Bladder microvascular endothelial cell (primary cell): ENCODE measurements around the gene IFNA1. TPM values are rescaled to one million over a fixed set of nuclear protein-coding genes. Genes with fewer than 3 reads are reported as not detected.

Experiments
- total RNA-seq: library from RNA; depleted of rRNA; stranded (reverse); fragments of >200 nt; gene quantifications from 2 replicates; pipeline ENCODE4 v1.2.3, GENCODE V29; 2014

The IFNA1 gene
- total RNA-seq = not detected in 2 replicates

GRCh38 chr9:21440139-21440538 lies at the start of gene IFNA1:
Gene IFNA1 (plus strand): TSS chr9:21440439. CDS start chr9:21440508, 69 bp downstream.

GRCh38 chr9:21408817-21409216 lies 31.4 kb upstream of the IFNA1 start, which contains the start of gene IFNA8:
Gene IFNA8 (plus strand): TSS chr9:21409117. CDS start chr9:21409177, 60 bp downstream.

GRCh38 chr9:21482213-21482612 lies 42.0 kb downstream of the IFNA1 start, which contains the start of gene IFNE:
Gene IFNE (minus strand): TSS chr9:21482313. CDS start chr9:21481694, 619 bp downstream.

Other genes starting within 250 kb of the IFNA1 start
- gene IFNA7, start 238.2 kb upstream of the IFNA1 start, total RNA-seq = not detected in 2 replicates
- not detected in 2 replicates for gene IFNA10, start 233.3 kb upstream of the IFNA1 start, total RNA-seq
- not detected in 2 replicates for gene IFNA16, start 223.1 kb upstream of the IFNA1 start, total RNA-seq
- not detected in 2 replicates for gene IFNA17, start 212.2 kb upstream of the IFNA1 start, total RNA-seq
- gene IFNA14, start 200.4 kb upstream of the IFNA1 start, total RNA-seq = not detected in 2 replicates
- under 0.01 TPM in 1 of 2 replicates, not detected in the other for gene IFNA5, start 135.1 kb upstream of the IFNA1 start, total RNA-seq
- 22.5 and 41.5 TPM in 2 replicates for gene KLHL9, start 105.0 kb upstream of the IFNA1 start, total RNA-seq
- gene IFNA6, start 89.6 kb upstream of the IFNA1 start, total RNA-seq = not detected in 2 replicates
- not detected in 2 replicates for gene IFNA13, start 72.4 kb upstream of the IFNA1 start, total RNA-seq
- gene IFNA2, start 55.0 kb upstream of the IFNA1 start, total RNA-seq = not detected in 2 replicates
- gene IFNA8, start 31.3 kb upstream of the IFNA1 start, total RNA-seq = not detected in 2 replicates
- 0.16 and 0.63 TPM in 2 replicates for gene IFNE, start 41.9 kb downstream of the IFNA1 start, total RNA-seq